NCI-H82 (cell line): ENCODE measurements around the gene PDE1A.

Experiments used
- DNase-seq: peaks from one replicate; lab custom pipeline; 2025; lab: John Stamatoyannopoulos, UW

Gene PDE1A

GRCh38 chr2:182426918-182427240 is at the start of gene PDE1A:
Gene PDE1A (minus strand): TSS chr2:182427036.
- no peak for DNase-seq

- DNase-seq, result no peak
Observed at GRCh38 chr2:182473635-182474034, 46.8 kb upstream of the PDE1A start.

- no peak for DNase-seq
Observed at GRCh38 chr2:182463760-182464159, 36.9 kb upstream of the PDE1A start.

- no peak for DNase-seq
Observed at GRCh38 chr2:182456784-182457183, 29.9 kb upstream of the PDE1A start.

- no peak for DNase-seq
Observed at GRCh38 chr2:182452456-182452990, 25.7 kb upstream of the PDE1A start.

GRCh38 chr2:182448371-182448770 is 21.5 kb upstream of the PDE1A start:
- DNase-seq, result no peak

GRCh38 chr2:182447863-182448262 is 21.0 kb upstream of the PDE1A start:
- DNase-seq, result no peak

GRCh38 chr2:182447163-182447562 is 20.3 kb upstream of the PDE1A start:
- no peak for DNase-seq

- DNase-seq, result no peak
Observed at GRCh38 chr2:182446087-182446486, 19.3 kb upstream of the PDE1A start.

GRCh38 chr2:182445391-182445965 is 18.6 kb upstream of the PDE1A start:
- no peak for DNase-seq

GRCh38 chr2:182444806-182445205 is 18.0 kb upstream of the PDE1A start:
- DNase-seq, result no peak

GRCh38 chr2:182444170-182444569 is 17.3 kb upstream of the PDE1A start:
- no peak for DNase-seq

GRCh38 chr2:182436252-182436651 is 9.4 kb upstream of the PDE1A start:
- DNase-seq, result no peak

GRCh38 chr2:182435754-182436153 is 8.9 kb upstream of the PDE1A start:
- DNase-seq, result no peak

- no peak for DNase-seq
Observed at GRCh38 chr2:182432051-182432450, 5.2 kb upstream of the PDE1A start.

- DNase-seq, result no peak
Observed at GRCh38 chr2:182428476-182428875, 1.6 kb upstream of the PDE1A start.

GRCh38 chr2:182426082-182426917 is 536 bp downstream of the PDE1A start:
- DNase-seq, result no peak

- DNase-seq, result no peak
Observed at GRCh38 chr2:182422864-182423263, 4.0 kb downstream of the PDE1A start.

- DNase-seq, result no peak
Observed at GRCh38 chr2:182420669-182421068, 6.2 kb downstream of the PDE1A start.

- peak; percentile 13 for DNase-seq
Observed at GRCh38 chr2:182416861-182417260, 10.0 kb downstream of the PDE1A start.

GRCh38 chr2:182416191-182416590 is 10.6 kb downstream of the PDE1A start:
- DNase-seq, result no peak

- no peak for DNase-seq
Observed at GRCh38 chr2:182415771-182416170, 11.1 kb downstream of the PDE1A start.

GRCh38 chr2:182412858-182413257 is 14.0 kb downstream of the PDE1A start:
- no peak for DNase-seq

GRCh38 chr2:182410120-182410519 is 16.7 kb downstream of the PDE1A start:
- DNase-seq, result no peak
